HAP-1 (cell line): ENCODE results near the gene HOXD12.
A peak's percentile ranks its signal among the peaks of the same experiment; 100 is the strongest.

Experiments used
- DNase-seq, 2 experiments: peaks; one replicate each; pipeline ENCODE4 v3.0.0-alpha.2; 2016 to 2020; ENCODE audit warnings: low spot score in 2 of 2
- H3K27me3 ChIP-seq: fragments of 250-450 bp; sonication (Bioruptor Pico); 2 replicates; pipeline ENCODE4 v1.5.1; 2020; ENCODE audit warnings: low read depth, mild to moderate bottlenecking, moderate library complexity
- H3K36me3 ChIP-seq: fragments of 250-450 bp; sonication (Bioruptor Pico); replicated peaks from 2 replicates; pipeline ENCODE4 v1.5.1; 2020; ENCODE audit warnings: mild to moderate bottlenecking
- H3K4me1 ChIP-seq: fragments of 250-450 bp; sonication (Bioruptor Pico); 2 replicates; pipeline ENCODE4 v1.5.1; 2020; ENCODE audit warnings: mild to moderate bottlenecking
- H3K4me3 ChIP-seq: fragments of 250-450 bp; sonication (Bioruptor Pico); 2 replicates; pipeline ENCODE4 v1.5.1; 2020; ENCODE audit warnings: mild to moderate bottlenecking, moderate library complexity
- H3K9me3 ChIP-seq: fragments of 250-450 bp; sonication (Bioruptor Pico); 2 replicates; pipeline ENCODE4 v1.5.1; 2020; ENCODE audit warnings: mild to moderate bottlenecking, moderate library complexity
- in situ Hi-C: fragments of 300-500 bp; cut with MboI; formaldehyde crosslinking; loops from 3 replicates; pipeline ENCODE4 v1.14.3; 2020; ENCODE audit warnings: low sequenced_read_pairs, inconsistent platforms, mixed read lengths

The HOXD12 gene

GRCh38 chr2:176128982-176129796 lies 29.6 kb downstream of the HOXD12 start, which contains the start of gene HOXD8:
Gene HOXD8 (plus strand): TSS chr2:176129705. CDS start chr2:176130367, 662 bp downstream.
- no peaks in the 10 kb centered on the region for H3K36me3 ChIP-seq
- H3K4me3 ChIP-seq: peak within 1 kb of the TSS; percentile 42
- peaks cover 11% of the 10 kb centered on the region; the same call in 1 of the 2 replicates for H3K4me1 ChIP-seq
- peak in 1 of 2 experiments; percentile 83 for DNase-seq
- H3K9me3 ChIP-seq: no peaks in the 10 kb centered on the region
- H3K27me3 ChIP-seq: no peaks in the 10 kb centered on the region
- in situ Hi-C loops: loop anchor here (5.0 to 10.0 kb wide), 4 partner anchors 426 to 1026 kb away; no protein-coding TSS in a partner anchor

- Histone ChIP-seq H3K4me1 (peaks cover 11% of the 10 kb centered on the region), H3K9me3 (no peaks in the 10 kb centered on the region), H3K36me3 (no peaks in the 10 kb centered on the region), H3K4me3 (peak overlapping the region; percentile 30), H3K27me3 (no peaks in the 10 kb centered on the region)
- in situ Hi-C loops: loop anchor here (5.0 to 10.0 kb wide), 4 partner anchors 425 to 1025 kb away; no protein-coding TSS in a partner anchor
- DNase-seq: peak in 1 of 2 experiments; percentile 59
Observed at GRCh38 chr2:176129813-176130146, 30.2 kb downstream of the HOXD12 start.

GRCh38 chr2:176130147-176130956 lies 30.8 kb downstream of the HOXD12 start:
- peaks cover 17% of the 10 kb centered on the region for H3K4me1 ChIP-seq
- H3K4me3 ChIP-seq: peak overlapping the region; percentile 42
- no peaks in the 10 kb centered on the region for H3K36me3 ChIP-seq
- in situ Hi-C loops: no loop called here
- H3K9me3 ChIP-seq: no peaks in the 10 kb centered on the region
- peak in 1 of 2 experiments; percentile 68 for DNase-seq
- H3K27me3 ChIP-seq: no peaks in the 10 kb centered on the region

- H3K27me3 ChIP-seq: no peaks in the 10 kb centered on the region
- H3K4me3 ChIP-seq: peak overlapping the region; percentile 42
- in situ Hi-C loops: no loop called here
Observed at GRCh38 chr2:176130957-176131847, 31.6 kb downstream of the HOXD12 start.

GRCh38 chr2:176131848-176132158 lies 32.2 kb downstream of the HOXD12 start:
- Histone ChIP-seq H3K9me3 (no peaks in the 10 kb centered on the region), H3K27me3 (no peaks in the 10 kb centered on the region), H3K4me1 (peaks cover 22% of the 10 kb centered on the region), H3K4me3 (no peak overlapping the region; the same call in 1 of the 2 replicates), H3K36me3 (no peaks in the 10 kb centered on the region)
- in situ Hi-C loops: no loop called here
- DNase-seq: no peak

More at GRCh38 chr2:176130957-176131847, 31.6 kb downstream of the HOXD12 start:
- Histone ChIP-seq H3K9me3 (no peaks in the 10 kb centered on the region), H3K36me3 (no peaks in the 10 kb centered on the region), H3K4me1 (peaks cover 22% of the 10 kb centered on the region)
- no peak for DNase-seq

- in situ Hi-C loops: no loop called here
- Histone ChIP-seq H3K27me3 (no peaks in the 10 kb centered on the region), H3K36me3 (no peaks in the 10 kb centered on the region), H3K9me3 (no peaks in the 10 kb centered on the region), H3K4me3 (peak overlapping the region; percentile 13), H3K4me1 (peaks cover 22% of the 10 kb centered on the region)
- no peak for DNase-seq
Observed at GRCh38 chr2:176132205-176133171, 32.9 kb downstream of the HOXD12 start.

- DNase-seq: no peak
- Histone ChIP-seq H3K36me3 (no peaks in the 10 kb centered on the region), H3K4me3 (no peak overlapping the region), H3K9me3 (no peaks in the 10 kb centered on the region), H3K4me1 (peaks cover 27% of the 10 kb centered on the region), H3K27me3 (no peaks in the 10 kb centered on the region)
- in situ Hi-C loops: no loop called here
Observed at GRCh38 chr2:176133389-176133788, 33.8 kb downstream of the HOXD12 start.

GRCh38 chr2:176134035-176134434 lies 34.4 kb downstream of the HOXD12 start:
- no peaks in the 10 kb centered on the region for H3K36me3 ChIP-seq
- no peak for DNase-seq
- no peaks in the 10 kb centered on the region for H3K9me3 ChIP-seq
- no peaks in the 10 kb centered on the region for H3K27me3 ChIP-seq
- in situ Hi-C loops: no loop called here
- peaks cover 28% of the 10 kb centered on the region for H3K4me1 ChIP-seq
- no peak overlapping the region for H3K4me3 ChIP-seq

GRCh38 chr2:176135035-176135440 lies 35.4 kb downstream of the HOXD12 start:
- Histone ChIP-seq H3K36me3 (no peaks in the 10 kb centered on the region), H3K27me3 (no peaks in the 10 kb centered on the region), H3K4me1 (peaks cover 24% of the 10 kb centered on the region), H3K4me3 (no peak overlapping the region), H3K9me3 (no peaks in the 10 kb centered on the region)
- DNase-seq: peak in 1 of 2 experiments; percentile 41
- in situ Hi-C loops: loop anchor here (5.0 kb wide), 1 partner anchor 322 kb away; no protein-coding TSS in a partner anchor

- Histone ChIP-seq H3K9me3 (no peaks in the 10 kb centered on the region), H3K4me1 (peaks cover 26% of the 10 kb centered on the region), H3K27me3 (no peaks in the 10 kb centered on the region), H3K36me3 (no peaks in the 10 kb centered on the region), H3K4me3 (peak overlapping the region; percentile 64)
- in situ Hi-C loops: loop anchor here (5.0 kb wide), 1 partner anchor 321 kb away; no protein-coding TSS in a partner anchor
- peak; percentile 66 to 68 for DNase-seq
Observed at GRCh38 chr2:176136374-176137251, 37.0 kb downstream of the HOXD12 start.

GRCh38 chr2:176137252-176137580 lies 37.6 kb downstream of the HOXD12 start:
- peaks cover 24% of the 10 kb centered on the region for H3K4me1 ChIP-seq
- no peaks in the 10 kb centered on the region for H3K9me3 ChIP-seq
- peak overlapping the region; percentile 64 for H3K4me3 ChIP-seq
- in situ Hi-C loops: loop anchor here (5.0 kb wide), 1 partner anchor 320 kb away; no protein-coding TSS in a partner anchor
- H3K27me3 ChIP-seq: no peaks in the 10 kb centered on the region
- no peaks in the 10 kb centered on the region for H3K36me3 ChIP-seq
- no peak for DNase-seq
